Activated CD8-positive, alpha-beta memory T cell treated with anti-CD3 and anti-CD28 coated beads for 1 hour (primary cell): ENCODE results near the gene TCIRG1.

Source experiments
- DNase-seq, 2 donors: peaks; one replicate each; pipeline ENCODE4 v3.0.0-alpha.2; 2020; ENCODE audit warnings: low read depth in 1 of 2; ENCODE audit errors: extremely low read depth in 1 of 2

The TCIRG1 gene

GRCh38 chr11:68049509-68050370, 10.9 kb downstream of the TCIRG1 start:
- no peak for DNase-seq

GRCh38 chr11:68050371-68050841, 11.6 kb downstream of the TCIRG1 start:
- no peak for DNase-seq

GRCh38 chr11:68051191-68052136, 12.6 kb downstream of the TCIRG1 start:
- no peak for DNase-seq

GRCh38 chr11:68052137-68052873, 13.5 kb downstream of the TCIRG1 start:
- no peak for DNase-seq

GRCh38 chr11:68053117-68053516, 14.3 kb downstream of the TCIRG1 start:
- DNase-seq: no peak

GRCh38 chr11:68053981-68054812, 15.4 kb downstream of the TCIRG1 start:
- DNase-seq: no peak

GRCh38 chr11:68056317-68057285, 17.8 kb downstream of the TCIRG1 start:
- DNase-seq: no peak

GRCh38 chr11:68057807-68058206, 19.0 kb downstream of the TCIRG1 start:
- no peak for DNase-seq

GRCh38 chr11:68061508-68061907, 22.7 kb downstream of the TCIRG1 start:
- DNase-seq: no peak

GRCh38 chr11:68064926-68065325, 26.1 kb downstream of the TCIRG1 start:
- no peak for DNase-seq

- no peak for DNase-seq
Measured at GRCh38 chr11:68065841-68066240, 27.0 kb downstream of the TCIRG1 start.

- no peak for DNase-seq
Measured at GRCh38 chr11:68066742-68067141, 27.9 kb downstream of the TCIRG1 start.

- DNase-seq: no peak
Measured at GRCh38 chr11:68067991-68068390, 29.2 kb downstream of the TCIRG1 start.

- DNase-seq: no peak
Measured at GRCh38 chr11:68071281-68072048, 32.6 kb downstream of the TCIRG1 start.

- DNase-seq: no peak
Measured at GRCh38 chr11:68074584-68075352, 35.9 kb downstream of the TCIRG1 start.

- DNase-seq: no peak
Measured at GRCh38 chr11:68076371-68077042, 37.7 kb downstream of the TCIRG1 start.
